PFSK-1 (cell line): Measurements from ENCODE around the gene PEBP1.

Experiments used
- POLR2AphosphoS5 ChIP-seq: IDR thresholded peaks from 2 replicates; pipeline ENCODE4 v1.6.1; 2012; ENCODE audit warnings: low read depth, mild to moderate bottlenecking, control low read depth, low read length, moderate library complexity
- REST ChIP-seq, 2 experiments: IDR thresholded peaks; 2 replicates each; pipeline versions ENCODE4 v1.6.1 to v1.8.0; 2011 to 2012; ENCODE audit warnings: low read depth in 2 of 2, low read length in 2 of 2, control low read depth in 1 of 2, inconsistent platforms in 1 of 2, mild to moderate bottlenecking in 1 of 2, moderate library complexity in 1 of 2; ENCODE audit not compliant: insufficient read depth in 1 of 2
- TAF1 ChIP-seq: IDR thresholded peaks from 2 replicates; pipeline ENCODE4 v1.6.1; 2012; ENCODE audit warnings: low read length, control low read depth, borderline replicate concordance; ENCODE audit not compliant: insufficient read depth

- no peak for TF ChIP-seq REST (IDR thresholded peaks at IDR 0.05; ENCODE audit: insufficient read depth in 1 of 2, low read depth in 2 of 2, low read length in 2 of 2)
- no peak for TF ChIP-seq POLR2AphosphoS5
- no peak for TF ChIP-seq TAF1
These were observed 52.9 kb downstream of the PEBP1 start for GRCh38 chr12:118188690-118189371.
